ENCODE measurements around the gene MPG. TPM values are rescaled to one million over a fixed set of nuclear protein-coding genes. Genes with fewer than 3 reads are reported as not detected.

Gene MPG
- total RNA-seq, 2 experiments from 2014 or later: 58.1 to 119 TPM

GRCh38 chr16:125011-125410 is 47.0 kb downstream of the MPG start:
- Histone ChIP-seq H3K36me3 (ENCODE audit: insufficient read depth, low read length) (peaks cover 14% of the 10 kb centered on the region; the same call in 1 of the 2 replicates), H3K79me2 (ENCODE audit: insufficient read depth, low read depth, low read length) (no peaks in the 10 kb centered on the region), H3K9me3 (ENCODE audit: low read length) (no peaks in the 10 kb centered on the region), H4K20me1 (ENCODE audit: insufficient read depth, low read length) (no peaks in the 10 kb centered on the region; the same call in 1 of the 2 replicates), H3K4me2 (ENCODE audit: low read length) (no peak overlapping the region), H3K9me2 (ENCODE audit: insufficient read depth, low read length) (no peaks in the 10 kb centered on the region), H3K4me3 (ENCODE audit: low read depth, low read length, poor library complexity, severe bottlenecking) (no peak overlapping the region), H3K27ac (ENCODE audit: low read depth, low read length, poor library complexity, severe bottlenecking) (no peak overlapping the region), H3K4me1 (ENCODE audit: insufficient read depth, low read length, poor library complexity, severe bottlenecking) (no peaks in the 10 kb centered on the region), H2AFZ (ENCODE audit: low read length) (no peak overlapping the region)
- intact Hi-C loops (cut with micrococcal nuclease; ENCODE audit: unreplicated experiment): no loop called here
- no TSS peak for BruUV-seq (replicated peaks)
- POLR2A ChIA-PET: interaction anchor here (0.6 kb wide), 1 partner anchor 47 kb away, joined by 3 read pairs; no protein-coding TSS in a partner anchor
- TF ChIP-seq CTCF (conservative IDR thresholded peaks at IDR 0.05; ENCODE audit: low read length): no peak
- no peak for TF ChIP-seq EZH2phosphoT487 (IDR thresholded peaks at IDR 0.05; ENCODE audit: borderline replicate concordance, low read depth, low read length)
- CTCF ChIA-PET (ENCODE audit: unreplicated experiment): no interaction called here
- DNase-seq (ENCODE audit: low spot score): no peak

- Histone ChIP-seq H3K4me1 (ENCODE audit: insufficient read depth, low read length, poor library complexity, severe bottlenecking) (no peaks in the 10 kb centered on the region), H3K79me2 (ENCODE audit: insufficient read depth, low read depth, low read length) (peaks cover 7% of the 10 kb centered on the region; the same call in 1 of the 2 replicates), H3K36me3 (ENCODE audit: insufficient read depth, low read length) (peaks cover 12% of the 10 kb centered on the region; the same call in 1 of the 2 replicates), H3K4me2 (ENCODE audit: low read length) (no peak overlapping the region), H3K9me2 (ENCODE audit: insufficient read depth, low read length) (no peaks in the 10 kb centered on the region), H3K27ac (ENCODE audit: low read depth, low read length, poor library complexity, severe bottlenecking) (no peak overlapping the region), H3K9me3 (ENCODE audit: low read length) (no peaks in the 10 kb centered on the region), H3K4me3 (ENCODE audit: low read depth, low read length, poor library complexity, severe bottlenecking) (no peak overlapping the region), H4K20me1 (ENCODE audit: insufficient read depth, low read length) (no peaks in the 10 kb centered on the region), H2AFZ (ENCODE audit: low read length) (no peak overlapping the region)
- ChIA-PET POLR2A (no interaction called here), CTCF (ENCODE audit: unreplicated experiment) (no interaction called here)
- intact Hi-C loops (cut with micrococcal nuclease; ENCODE audit: unreplicated experiment): no loop called here
- no TSS peak for BruUV-seq (replicated peaks)
- no peak for TF ChIP-seq EZH2phosphoT487 (IDR thresholded peaks at IDR 0.05; ENCODE audit: borderline replicate concordance, low read depth, low read length)
- TF ChIP-seq CTCF (conservative IDR thresholded peaks at IDR 0.05; ENCODE audit: low read length): no peak
- no peak for DNase-seq (ENCODE audit: low spot score)
Measured at GRCh38 chr16:129075-129474, 51.0 kb downstream of the MPG start.

- BruUV-seq (replicated peaks): no TSS peak
- POLR2A ChIA-PET: interaction anchor here (0.6 kb wide), 1 partner anchor 221 kb away, joined by 4 read pairs; no protein-coding TSS in a partner anchor
- CTCF ChIA-PET (ENCODE audit: unreplicated experiment): no interaction called here
- Histone ChIP-seq H3K9me3 (ENCODE audit: low read length) (no peaks in the 10 kb centered on the region), H2AFZ (ENCODE audit: low read length) (no peak overlapping the region), H3K9me2 (ENCODE audit: insufficient read depth, low read length) (no peaks in the 10 kb centered on the region), H3K27ac (ENCODE audit: low read depth, low read length, poor library complexity, severe bottlenecking) (no peak overlapping the region), H3K79me2 (ENCODE audit: insufficient read depth, low read depth, low read length) (peaks cover 19% of the 10 kb centered on the region), H3K36me3 (ENCODE audit: insufficient read depth, low read length) (peaks cover 8% of the 10 kb centered on the region; the same call in 1 of the 2 replicates), H3K4me2 (ENCODE audit: low read length) (no peak overlapping the region), H3K4me1 (ENCODE audit: insufficient read depth, low read length, poor library complexity, severe bottlenecking) (no peaks in the 10 kb centered on the region), H4K20me1 (ENCODE audit: insufficient read depth, low read length) (no peaks in the 10 kb centered on the region), H3K4me3 (ENCODE audit: low read depth, low read length, poor library complexity, severe bottlenecking) (no peak overlapping the region)
- DNase-seq (ENCODE audit: low spot score): no peak
- TF ChIP-seq CTCF (conservative IDR thresholded peaks at IDR 0.05; ENCODE audit: low read length) (no peak), EZH2phosphoT487 (IDR thresholded peaks at IDR 0.05; ENCODE audit: borderline replicate concordance, low read depth, low read length) (no peak)
- intact Hi-C loops (cut with micrococcal nuclease; ENCODE audit: unreplicated experiment): no loop called here
Measured at GRCh38 chr16:130533-131173, 52.6 kb downstream of the MPG start.
